Brain pericyte (primary cell): ENCODE data around the gene BSN.

Source experiments
- DNase-seq: peaks from one replicate; pipeline ENCODE4 v3.0.0-alpha.2; 2012; ENCODE audit warnings: low read depth, low spot score

The BSN gene

GRCh38 chr3:49654176-49654825, 100.0 kb downstream of the BSN start:
- DNase-seq, result no peak

GRCh38 chr3:49654955-49655556, 100.8 kb downstream of the BSN start:
- no peak for DNase-seq

GRCh38 chr3:49655731-49656285, 101.5 kb downstream of the BSN start:
- no peak for DNase-seq

GRCh38 chr3:49656541-49657112, 102.3 kb downstream of the BSN start:
- no peak for DNase-seq

- DNase-seq, result no peak
These were observed 103.1 kb downstream of the BSN start for GRCh38 chr3:49657208-49657915.

GRCh38 chr3:49658711-49659110, 104.4 kb downstream of the BSN start:
- DNase-seq, result no peak

GRCh38 chr3:49659756-49660155, 105.5 kb downstream of the BSN start:
- DNase-seq, result no peak

- no peak for DNase-seq
These were observed 107.0 kb downstream of the BSN start for GRCh38 chr3:49661281-49661680.

- DNase-seq, result no peak
These were observed 107.7 kb downstream of the BSN start for GRCh38 chr3:49662021-49662420.

GRCh38 chr3:49662720-49663413, 108.6 kb downstream of the BSN start:
- DNase-seq, result no peak

GRCh38 chr3:49663831-49664230, 109.6 kb downstream of the BSN start:
- no peak for DNase-seq

GRCh38 chr3:49664300-49664699, 110.0 kb downstream of the BSN start:
- no peak for DNase-seq

- DNase-seq, result no peak
These were observed 111.7 kb downstream of the BSN start for GRCh38 chr3:49665822-49666519.

- DNase-seq, result no peak
These were observed 112.3 kb downstream of the BSN start for GRCh38 chr3:49666592-49666991.

- DNase-seq, result no peak
These were observed 113.6 kb downstream of the BSN start for GRCh38 chr3:49667701-49668413.

GRCh38 chr3:49668414-49668797, 114.1 kb downstream of the BSN start:
- DNase-seq, result no peak

GRCh38 chr3:49668861-49669260, 114.6 kb downstream of the BSN start:
- DNase-seq, result no peak

- no peak for DNase-seq
These were observed 115.1 kb downstream of the BSN start for GRCh38 chr3:49669352-49669751.

- no peak for DNase-seq
These were observed 116.6 kb downstream of the BSN start for GRCh38 chr3:49670940-49671290.
